Tibial nerve (tissue), 4 donors: ENCODE data around the gene UNC79.

Experiments
- EP300 ChIP-seq, 2 donors: sonication (generic); formaldehyde crosslinking; IDR thresholded peaks; one replicate each; pipeline ENCODE4 v1.6.1; 2017; ENCODE audit warnings: antibody characterized with exemption in 2 of 2, mild to moderate bottlenecking in 1 of 2
- POLR2A ChIP-seq, 2 donors: fragments of 450-650 bp; IDR thresholded peaks; one replicate each; pipeline ENCODE4 v1.6.1; 2017; ENCODE audit warnings: antibody characterized with exemption in 2 of 2, mild to moderate bottlenecking in 2 of 2, moderate library complexity in 2 of 2
- TF ChIP-seq, protein P1 (sequence below), 5 experiments: fragments of 200-600 bp in 3 of 5; fragments of 450-650 bp in 2 of 5; sonication (generic) in 3 of 5; IDR thresholded peaks; one replicate each; pipeline ENCODE4 v1.5.1; 2016 to 2019; ENCODE audit warnings: antibody characterized with exemption in 5 of 5, mild to moderate bottlenecking in 3 of 5, moderate library complexity in 2 of 5

DNA sequence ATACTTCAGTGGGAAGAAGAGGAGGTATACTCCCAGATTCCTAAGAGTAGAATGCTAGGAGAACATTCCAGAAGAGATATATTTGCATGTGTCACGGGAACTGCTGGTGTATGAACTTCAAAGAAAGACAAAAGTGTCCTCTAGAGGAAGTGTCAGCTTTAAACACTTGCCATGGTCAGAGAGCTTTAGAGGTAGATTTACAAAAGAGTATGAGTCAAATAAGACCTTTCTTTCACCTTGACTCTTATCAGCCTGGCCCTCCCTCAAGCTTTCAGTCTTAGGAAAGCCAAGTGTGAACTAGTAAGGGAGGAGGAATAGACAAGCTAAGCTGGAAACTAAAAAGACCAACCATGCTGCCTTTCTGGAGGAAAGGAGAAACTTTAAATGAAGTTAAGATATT is 49.1 kb upstream of the UNC79 start:
- TF ChIP-seq, protein P1, sequence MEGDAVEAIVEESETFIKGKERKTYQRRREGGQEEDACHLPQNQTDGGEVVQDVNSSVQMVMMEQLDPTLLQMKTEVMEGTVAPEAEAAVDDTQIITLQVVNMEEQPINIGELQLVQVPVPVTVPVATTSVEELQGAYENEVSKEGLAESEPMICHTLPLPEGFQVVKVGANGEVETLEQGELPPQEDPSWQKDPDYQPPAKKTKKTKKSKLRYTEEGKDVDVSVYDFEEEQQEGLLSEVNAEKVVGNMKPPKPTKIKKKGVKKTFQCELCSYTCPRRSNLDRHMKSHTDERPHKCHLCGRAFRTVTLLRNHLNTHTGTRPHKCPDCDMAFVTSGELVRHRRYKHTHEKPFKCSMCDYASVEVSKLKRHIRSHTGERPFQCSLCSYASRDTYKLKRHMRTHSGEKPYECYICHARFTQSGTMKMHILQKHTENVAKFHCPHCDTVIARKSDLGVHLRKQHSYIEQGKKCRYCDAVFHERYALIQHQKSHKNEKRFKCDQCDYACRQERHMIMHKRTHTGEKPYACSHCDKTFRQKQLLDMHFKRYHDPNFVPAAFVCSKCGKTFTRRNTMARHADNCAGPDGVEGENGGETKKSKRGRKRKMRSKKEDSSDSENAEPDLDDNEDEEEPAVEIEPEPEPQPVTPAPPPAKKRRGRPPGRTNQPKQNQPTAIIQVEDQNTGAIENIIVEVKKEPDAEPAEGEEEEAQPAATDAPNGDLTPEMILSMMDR (IDR thresholded peaks at IDR 0.05): no peak
- TF ChIP-seq POLR2A (IDR thresholded peaks at IDR 0.05) (no peak), EP300 (IDR thresholded peaks at IDR 0.05) (no peak)
